Lower leg skin (tissue), 3 donors: ENCODE results near the gene SNX12.

ENCODE experiments used
- CTCF ChIP-seq, 3 donors: fragments of 450-650 bp; IDR thresholded peaks; one replicate each; pipeline ENCODE4 v1.5.1; 2016; ENCODE audit warnings: antibody characterized with exemption in 3 of 3, mild to moderate bottlenecking in 3 of 3, moderate library complexity in 2 of 3
- POLR2A ChIP-seq, 2 donors: fragments of 450-650 bp; IDR thresholded peaks; one replicate each; pipeline ENCODE4 v1.6.1; 2016 to 2017; ENCODE audit warnings: antibody characterized with exemption in 2 of 2, mild to moderate bottlenecking in 1 of 2, moderate library complexity in 1 of 2

DNA sequence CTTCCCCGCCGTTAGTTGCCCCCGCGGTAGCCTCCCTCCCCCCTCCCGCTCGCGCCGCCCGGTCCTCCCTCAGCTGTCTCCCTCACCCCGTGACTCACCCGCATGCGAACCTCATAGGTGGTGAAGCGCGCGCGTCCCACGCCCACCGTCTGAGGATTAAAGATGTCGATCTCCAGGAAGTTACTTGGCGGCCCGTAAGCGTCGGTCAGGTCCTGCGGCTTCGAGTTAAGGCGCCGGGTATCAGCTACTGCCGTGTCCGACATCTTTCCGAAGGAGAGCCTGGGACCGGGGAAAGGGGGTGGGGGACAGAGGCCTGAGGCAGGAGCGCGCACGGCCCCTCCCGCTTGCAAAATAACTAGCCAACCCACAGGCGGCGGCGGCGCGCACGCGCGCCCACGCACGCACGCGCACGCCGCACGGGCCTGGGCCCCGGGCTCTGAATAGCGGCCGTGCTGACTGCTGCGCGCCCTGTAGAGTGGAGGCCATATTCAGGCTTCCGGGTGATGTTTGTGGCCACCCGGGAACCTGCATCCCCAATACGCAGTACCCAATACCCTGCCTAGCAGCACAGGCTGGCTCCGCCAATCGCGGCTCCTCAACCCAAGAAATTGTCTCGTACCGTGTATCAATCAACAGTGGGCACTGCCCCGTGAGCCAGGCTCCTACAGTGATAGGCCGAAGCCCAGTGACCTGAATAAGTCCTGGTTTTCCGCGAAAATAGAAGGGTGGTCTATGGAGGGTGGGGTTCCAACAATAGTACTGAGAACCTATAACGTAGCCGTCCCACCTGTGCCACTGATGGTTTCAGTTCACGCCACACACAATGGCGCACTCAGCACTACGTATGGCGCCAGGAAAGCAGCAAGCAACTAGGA, at the start of gene SNX12:
- TF ChIP-seq CTCF (IDR thresholded peaks at IDR 0.05) = peak in 1 of 3 donors; percentile 93
- no peak for TF ChIP-seq POLR2A (IDR thresholded peaks at IDR 0.05)
